Activated T-helper 1 cell treated with anti-CD3 and anti-CD28 coated beads, Interleukin-12 subunit alpha, Interleukin-12 subunit beta, Interleukin-2, Interleukin-4 antibody, amounts not matched to agents 30 ng/mL and 10 ng/mL and 1 ng/mL, durations not matched to agents 14 hours and 24 hours and 36 hours (primary cell): ENCODE measurements around the gene RIIAD1. TPM values are rescaled to one million over a fixed set of nuclear protein-coding genes. Genes with fewer than 3 reads are reported as not detected.

Experiments used
- DNase-seq: peaks from one replicate; pipeline ENCODE4 v3.0.0; 2021; ENCODE audit warnings: low spot score
- H3K27ac Mint-ChIP-seq: one replicate; pipeline ENCODE4 v1.8.0; 2021; ENCODE audit warnings: mild to moderate bottlenecking, mixed read lengths
- H3K27me3 Mint-ChIP-seq: one replicate; pipeline ENCODE4 v1.8.0; 2022; ENCODE audit warnings: mild to moderate bottlenecking, moderate library complexity, mixed read lengths; ENCODE audit not compliant: insufficient read depth
- H3K36me3 Mint-ChIP-seq: one replicate; pipeline ENCODE4 v1.8.0; 2021; ENCODE audit warnings: low read depth, mixed read lengths
- H3K4me1 Mint-ChIP-seq: one replicate; pipeline ENCODE4 v1.8.0; 2021; ENCODE audit warnings: low read depth, mixed read lengths
- H3K4me3 Mint-ChIP-seq: one replicate; pipeline ENCODE4 v1.8.0; 2021; ENCODE audit warnings: mild to moderate bottlenecking, moderate library complexity, mixed read lengths
- H3K9me3 Mint-ChIP-seq: one replicate; pipeline ENCODE4 v1.8.0; 2021; ENCODE audit warnings: mixed read lengths
- intact Hi-C: fragments of 100-400 bp; cut with micrococcal nuclease; formaldehyde crosslinking; loops from one replicate; pipeline ENCODE4 v1.15.1; 2024
- total RNA-seq: library from RNA; stranded (reverse); gene quantifications from 2 replicates; pipeline ENCODE4 v1.2.3, GENCODE V29; 2022

The RIIAD1 gene
- total RNA-seq, 1 donor from 2014 or later: not detected

DNA sequence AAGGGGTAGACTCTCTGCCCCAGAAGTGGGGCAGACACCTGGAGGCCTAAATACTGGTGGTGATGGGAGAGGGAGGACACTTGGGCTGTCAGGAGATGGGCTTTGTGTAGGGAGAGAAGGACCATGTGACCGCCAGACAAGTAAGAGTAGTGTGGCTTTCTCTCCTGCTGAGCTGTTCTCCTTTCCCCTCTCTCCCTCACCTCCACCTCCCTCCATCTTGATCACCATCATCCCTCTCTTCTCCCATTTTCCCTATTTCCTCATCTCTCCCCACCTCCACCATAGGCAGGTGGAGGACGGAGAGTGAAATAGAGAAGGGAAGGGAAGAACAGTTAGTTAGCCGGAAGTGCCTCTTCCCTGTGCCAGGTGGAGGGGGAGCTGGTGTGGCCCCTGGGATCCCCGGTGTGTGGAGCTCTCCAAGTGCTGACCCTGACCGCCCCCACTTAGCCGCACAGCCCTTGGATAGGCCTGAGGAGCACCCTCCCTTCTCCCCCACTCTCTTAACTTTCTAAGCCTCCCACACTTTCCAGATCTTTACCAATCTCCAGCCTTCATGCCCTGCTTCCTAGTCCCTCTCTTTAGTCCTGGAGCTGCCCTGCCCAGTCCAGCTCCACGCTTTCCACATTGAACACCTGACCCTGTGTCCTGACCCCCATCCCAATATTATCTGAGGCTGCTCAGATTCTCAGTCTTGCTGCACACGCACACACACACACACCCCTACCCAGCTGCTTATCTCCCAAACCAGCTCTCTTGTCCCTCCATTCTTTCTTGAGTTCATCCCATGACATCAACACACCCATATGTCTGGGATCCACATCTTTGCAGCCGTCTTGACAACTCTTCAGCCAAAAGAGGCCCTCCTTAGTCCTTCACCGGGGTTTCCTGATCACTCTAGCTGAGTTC, 6.2 kb upstream of the RIIAD1 start:
- Mint-ChIP-seq H3K27me3 (peaks cover 53% of the 10 kb centered on the region), H3K4me1 (peaks cover 1% of the 10 kb centered on the region), H3K4me3 (no peak overlapping the region), H3K36me3 (no peaks in the 10 kb centered on the region), H3K9me3 (no peaks in the 10 kb centered on the region), H3K27ac (peak overlapping the region; percentile 31)
- intact Hi-C loops: no loop called here
- no peak for DNase-seq

DNA sequence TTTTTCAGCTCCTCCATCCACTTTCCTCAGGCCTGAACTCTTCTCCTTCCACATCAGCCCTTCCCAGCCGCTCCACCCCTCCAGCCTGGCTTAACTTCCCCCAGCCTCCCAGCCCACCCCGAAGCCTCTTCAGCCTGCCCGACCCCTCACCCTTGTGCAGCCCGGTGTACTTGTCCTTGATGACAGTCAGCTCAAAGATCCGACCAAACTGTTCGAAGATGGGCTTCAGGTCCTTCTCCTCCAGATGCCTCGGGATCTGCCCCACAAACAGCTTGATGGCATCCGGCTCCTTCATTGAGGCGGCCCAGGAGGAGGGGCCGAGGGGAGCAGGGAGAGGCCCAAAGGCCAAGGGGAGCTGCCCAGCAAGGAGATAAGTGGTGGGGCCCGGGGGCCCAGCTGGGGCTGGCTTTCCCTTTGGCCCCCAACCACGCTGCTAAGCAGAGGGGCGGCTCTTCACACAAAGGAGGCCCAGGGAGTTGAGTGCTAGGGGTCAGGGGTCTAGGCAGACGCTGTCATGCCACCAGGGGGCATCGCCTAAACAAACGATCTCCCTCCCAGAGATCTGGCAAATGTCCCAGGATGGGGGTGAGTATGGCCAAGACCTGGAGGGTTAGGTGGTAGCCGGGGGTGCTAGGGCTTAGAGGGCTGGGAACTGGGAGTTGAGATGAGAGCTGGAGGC, 5.5 kb upstream of the RIIAD1 start:
- Mint-ChIP-seq H3K9me3 (no peaks in the 10 kb centered on the region), H3K4me3 (no peak overlapping the region), H3K4me1 (peaks cover 9% of the 10 kb centered on the region), H3K27me3 (peaks cover 61% of the 10 kb centered on the region), H3K36me3 (no peaks in the 10 kb centered on the region), H3K27ac (no peak overlapping the region)
- intact Hi-C loops: no loop called here
- DNase-seq: no peak

DNA sequence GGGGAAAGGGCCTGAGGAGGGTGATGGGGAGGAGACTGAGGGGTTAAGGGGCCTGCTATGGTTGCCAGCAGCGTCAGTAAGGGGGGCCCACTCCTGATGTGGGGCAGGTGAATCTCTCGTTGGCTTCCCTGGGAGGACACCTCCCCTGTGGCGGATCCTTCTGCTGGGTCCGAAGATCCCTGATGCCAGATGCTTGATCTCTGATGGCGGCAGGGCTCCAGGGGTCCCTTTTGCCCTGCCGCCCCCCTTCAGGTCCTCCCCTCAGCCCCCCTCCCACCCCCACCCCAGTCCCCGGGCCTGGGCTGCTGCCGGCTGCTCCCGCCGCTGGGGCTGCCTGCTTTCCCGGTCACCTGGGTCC, 4.9 kb upstream of the RIIAD1 start:
- intact Hi-C loops: no loop called here
- DNase-seq: no peak
- Mint-ChIP-seq H3K36me3 (no peaks in the 10 kb centered on the region), H3K4me1 (peaks cover 12% of the 10 kb centered on the region), H3K4me3 (no peak overlapping the region), H3K27me3 (peaks cover 64% of the 10 kb centered on the region), H3K9me3 (no peaks in the 10 kb centered on the region), H3K27ac (no peak overlapping the region)

DNA sequence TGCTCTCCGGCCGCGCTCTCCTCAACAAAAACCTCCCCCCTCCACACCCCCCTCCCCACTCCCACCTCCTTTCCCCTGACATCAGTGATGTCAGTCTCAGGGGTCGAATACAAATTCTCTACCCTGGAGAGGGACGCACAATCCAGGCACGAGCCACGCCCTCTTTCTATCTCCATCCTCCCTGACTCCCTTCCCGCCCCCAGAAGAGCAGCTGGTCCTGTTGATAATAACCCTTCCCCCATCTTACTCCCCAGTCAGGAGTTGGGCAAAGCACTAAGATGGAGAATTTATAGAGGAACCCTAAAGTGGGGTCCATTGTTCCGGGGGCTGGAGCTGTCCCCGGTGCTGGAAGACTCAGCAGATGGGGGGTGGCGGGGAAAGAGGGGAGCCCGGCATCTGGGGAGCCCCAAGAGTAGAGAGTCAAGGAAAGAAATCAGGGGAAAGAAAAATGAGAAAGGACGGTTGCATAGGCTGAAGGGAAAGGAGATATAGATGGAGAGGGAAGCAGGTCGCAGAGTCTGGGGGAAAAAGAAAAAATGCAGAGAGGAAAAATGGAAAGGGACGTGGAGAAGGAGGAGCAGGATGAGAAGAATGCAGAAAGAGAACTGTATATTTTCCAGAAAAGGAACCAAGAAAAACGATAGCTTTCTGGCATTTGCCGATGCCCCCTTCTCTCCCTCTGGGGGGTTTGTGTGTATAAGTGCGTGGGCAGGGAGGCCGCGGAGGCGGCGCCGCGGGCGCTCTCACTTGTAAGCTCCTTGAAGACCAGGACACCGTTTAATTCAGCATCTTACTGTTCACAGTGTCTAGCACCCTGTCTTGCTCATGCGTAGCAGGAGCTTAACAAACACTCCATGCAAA, 4.3 kb upstream of the RIIAD1 start, which contains the start of gene CELF3:
TSS of gene CELF3 (minus strand) at position 33 of the 861 bp plus-strand sequence. CDS start 783 bp downstream, outside the sequence.
- intact Hi-C loops: no loop called here
- Mint-ChIP-seq H3K36me3 (no peaks in the 10 kb centered on the region), H3K4me3 (no peak within 1 kb of the TSS), H3K27me3 (peaks cover 67% of the 10 kb centered on the region), H3K27ac (no peak within 1 kb of the TSS), H3K4me1 (peaks cover 18% of the 10 kb centered on the region), H3K9me3 (no peaks in the 10 kb centered on the region)
- DNase-seq: no peak

DNA sequence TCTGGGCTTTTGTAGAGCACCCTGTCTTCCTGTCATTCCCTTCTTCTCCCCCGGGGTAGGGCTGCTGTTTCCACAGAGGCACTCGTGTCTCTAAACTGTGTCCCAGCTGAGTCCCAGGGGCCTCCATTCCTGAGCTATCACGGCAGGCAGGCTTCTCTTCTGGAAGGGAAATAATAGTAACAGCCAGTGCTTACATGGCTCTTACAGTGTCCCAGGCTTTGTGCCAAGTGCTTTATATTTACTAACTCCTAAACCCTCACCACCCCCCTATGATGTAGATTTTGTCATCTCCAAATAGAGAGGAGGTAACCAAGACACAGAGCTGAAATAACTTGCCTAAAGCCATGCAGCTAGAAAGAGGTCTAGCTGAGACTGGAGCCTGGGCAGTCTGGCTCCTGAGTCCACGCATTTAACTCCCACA, 3.3 kb upstream of the RIIAD1 start:
- intact Hi-C loops: no loop called here
- Mint-ChIP-seq H3K36me3 (no peaks in the 10 kb centered on the region), H3K27me3 (peaks cover 75% of the 10 kb centered on the region), H3K4me1 (peaks cover 18% of the 10 kb centered on the region), H3K4me3 (no peak overlapping the region), H3K27ac (no peak overlapping the region), H3K9me3 (no peaks in the 10 kb centered on the region)
- no peak for DNase-seq

DNA sequence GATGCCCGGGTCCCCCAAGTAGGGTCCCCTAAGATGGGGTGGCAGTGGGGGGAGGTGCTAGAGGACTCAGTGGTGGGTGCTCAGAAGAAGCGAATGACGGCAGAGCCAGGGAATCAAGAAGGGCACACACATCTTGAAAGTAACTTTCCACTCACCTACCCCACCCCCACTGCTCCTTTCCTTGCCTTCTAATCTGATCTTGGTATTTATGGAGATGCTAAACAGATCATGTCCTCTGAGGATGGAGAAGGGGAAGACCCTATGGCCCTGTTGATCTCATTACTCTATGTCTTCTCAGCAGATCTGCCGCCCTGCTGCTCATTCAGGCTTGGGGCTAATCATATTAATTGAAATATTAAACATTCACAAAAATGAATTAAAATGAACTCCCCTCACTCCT, 2.7 kb upstream of the RIIAD1 start:
- no peak overlapping the region for H3K27ac Mint-ChIP-seq
- no peaks in the 10 kb centered on the region for H3K9me3 Mint-ChIP-seq
- no peak for DNase-seq
- H3K36me3 Mint-ChIP-seq: no peaks in the 10 kb centered on the region
- peaks cover 18% of the 10 kb centered on the region for H3K4me1 Mint-ChIP-seq
- intact Hi-C loops: no loop called here
- no peak overlapping the region for H3K4me3 Mint-ChIP-seq
- peaks cover 82% of the 10 kb centered on the region for H3K27me3 Mint-ChIP-seq

DNA sequence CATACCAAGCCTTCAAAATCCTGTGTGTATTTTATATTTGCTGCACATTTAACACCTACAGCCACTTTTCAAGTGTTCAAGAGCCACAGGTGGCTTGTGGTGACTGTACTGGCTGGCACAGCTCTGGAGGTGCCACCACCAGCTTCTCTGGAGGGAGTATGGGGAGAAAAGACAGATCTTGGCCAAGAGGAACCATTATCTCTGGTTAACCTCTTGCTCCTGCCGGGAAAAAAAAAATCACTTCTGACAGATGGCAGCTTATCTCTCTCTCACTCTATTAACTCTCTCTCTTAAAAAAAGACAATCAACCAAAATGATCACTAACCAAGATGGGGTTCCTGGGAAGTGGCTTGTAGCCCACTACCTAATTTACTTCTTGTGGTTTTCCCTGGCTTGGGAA, 1.2 kb upstream of the RIIAD1 start:
- Mint-ChIP-seq H3K9me3 (no peaks in the 10 kb centered on the region), H3K27ac (no peak overlapping the region), H3K27me3 (peaks cover 83% of the 10 kb centered on the region), H3K36me3 (no peaks in the 10 kb centered on the region), H3K4me3 (peak overlapping the region; percentile 34), H3K4me1 (peaks cover 18% of the 10 kb centered on the region)
- intact Hi-C loops: loop anchor here (2.0 to 5.0 kb wide), 2 partner anchors 109 to 117 kb away; partner anchors contain the start of gene C2CD4D
- DNase-seq: no peak

DNA sequence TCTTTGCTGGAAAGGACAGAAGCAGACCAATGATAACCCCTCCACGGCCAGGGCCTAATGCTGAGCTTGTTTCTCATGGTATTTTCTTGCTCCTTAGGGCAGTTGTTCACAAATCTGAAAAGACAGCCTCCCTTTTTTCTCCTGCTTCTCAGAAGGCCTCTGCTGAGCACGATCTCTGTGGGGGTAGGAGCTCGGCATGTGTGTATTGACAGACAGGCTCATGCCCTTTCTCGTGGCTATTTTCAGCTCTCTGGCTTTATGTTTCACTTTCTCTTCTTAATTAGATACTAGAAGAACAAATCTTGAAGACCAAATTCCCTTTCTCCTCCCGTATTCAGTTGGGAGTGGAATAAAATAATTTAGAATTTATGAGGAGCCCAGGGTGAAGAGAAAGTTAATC, 768 bp upstream of the RIIAD1 start:
- intact Hi-C loops: loop anchor here (2.0 to 5.0 kb wide), 2 partner anchors 110 to 117 kb away; partner anchors contain the start of gene C2CD4D
- H3K4me1 Mint-ChIP-seq: peaks cover 18% of the 10 kb centered on the region
- no peaks in the 10 kb centered on the region for H3K36me3 Mint-ChIP-seq
- peaks cover 79% of the 10 kb centered on the region for H3K27me3 Mint-ChIP-seq
- H3K27ac Mint-ChIP-seq: no peak overlapping the region
- no peak for DNase-seq
- peak overlapping the region; percentile 77 for H3K4me3 Mint-ChIP-seq
- H3K9me3 Mint-ChIP-seq: no peaks in the 10 kb centered on the region

DNA sequence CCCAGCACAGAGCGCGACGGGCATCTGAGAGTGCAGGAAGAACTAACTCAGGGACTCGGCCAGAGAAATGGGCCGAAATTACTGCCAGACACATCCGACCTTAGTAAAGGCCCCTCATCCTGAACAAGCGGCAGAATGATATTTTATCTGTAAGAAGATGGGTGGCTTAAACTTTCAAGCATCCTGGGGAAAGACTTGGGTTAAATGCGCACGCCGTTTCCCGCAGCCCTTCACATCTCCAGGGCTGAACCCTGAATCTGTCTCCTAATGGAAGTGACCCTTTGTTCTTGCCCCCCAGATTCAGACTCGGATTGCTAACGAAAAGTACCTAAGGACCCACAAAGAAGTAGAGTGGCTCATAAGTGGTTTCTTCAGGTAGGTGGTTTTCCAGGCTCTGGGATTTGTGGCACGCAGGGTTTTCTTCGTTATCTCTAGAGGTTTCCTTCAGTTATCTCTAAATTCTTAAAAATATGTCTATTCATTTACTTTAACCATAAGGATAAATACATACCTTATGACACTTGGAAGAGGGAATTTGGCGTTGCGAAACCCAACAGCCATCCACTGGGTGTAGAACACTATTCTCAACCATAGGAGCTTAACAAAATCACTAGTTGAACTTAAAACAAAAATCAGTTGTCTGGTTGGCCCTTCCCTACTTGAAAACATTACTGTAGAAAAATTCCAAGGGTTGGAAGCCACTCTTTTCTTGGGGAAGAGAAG, 627 bp downstream of the RIIAD1 start:
- no peaks in the 10 kb centered on the region for H3K36me3 Mint-ChIP-seq
- DNase-seq: no peak
- no peak overlapping the region for H3K27ac Mint-ChIP-seq
- intact Hi-C loops: loop anchor here (1.0 to 5.0 kb wide), 4 partner anchors 41 to 182 kb away; partner anchors contain the start of genes C2CD4D, MRPL9 and TUFT1
- H3K9me3 Mint-ChIP-seq: no peaks in the 10 kb centered on the region
- peak overlapping the region; percentile 77 for H3K4me3 Mint-ChIP-seq
- peaks cover 72% of the 10 kb centered on the region for H3K27me3 Mint-ChIP-seq
- H3K4me1 Mint-ChIP-seq: peaks cover 18% of the 10 kb centered on the region

DNA sequence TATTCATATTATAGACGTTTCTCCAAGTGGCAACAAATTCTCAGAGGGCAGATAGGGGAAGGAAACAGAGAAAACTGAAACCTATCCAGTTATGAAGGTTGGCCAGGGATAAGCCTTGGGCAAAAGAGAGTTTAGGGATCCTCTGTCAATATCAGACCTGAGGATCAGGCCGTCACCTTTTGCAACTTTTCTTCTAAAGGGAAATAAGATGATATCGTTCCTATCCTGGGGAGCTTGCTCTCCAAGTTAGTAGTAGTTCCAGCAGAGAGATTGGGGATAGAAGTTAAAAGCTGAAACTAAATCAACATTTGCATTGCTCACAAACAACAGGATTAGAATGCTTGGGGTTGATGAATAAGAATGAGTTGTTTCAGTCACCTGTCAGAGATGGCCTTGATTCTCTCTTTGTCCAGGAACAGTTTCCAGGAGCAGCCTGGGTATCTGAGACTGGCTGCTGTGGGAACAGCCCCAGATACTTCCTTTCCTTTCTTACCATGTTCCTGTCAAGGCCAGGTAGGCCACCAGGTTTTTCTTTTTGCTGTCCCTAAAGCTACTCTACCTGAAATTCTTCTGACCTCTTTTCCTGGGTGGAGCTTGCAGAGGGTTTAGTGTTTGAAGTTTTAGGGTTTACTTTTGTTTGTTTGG, 2.5 kb downstream of the RIIAD1 start:
- Mint-ChIP-seq H3K4me3 (no peak overlapping the region), H3K9me3 (no peaks in the 10 kb centered on the region), H3K36me3 (no peaks in the 10 kb centered on the region), H3K4me1 (peaks cover 18% of the 10 kb centered on the region), H3K27me3 (peaks cover 56% of the 10 kb centered on the region), H3K27ac (no peak overlapping the region)
- DNase-seq: no peak
- intact Hi-C loops: loop anchor here (5.0 kb wide), 1 partner anchor 113 kb away; the partner anchor contains the start of gene C2CD4D

DNA sequence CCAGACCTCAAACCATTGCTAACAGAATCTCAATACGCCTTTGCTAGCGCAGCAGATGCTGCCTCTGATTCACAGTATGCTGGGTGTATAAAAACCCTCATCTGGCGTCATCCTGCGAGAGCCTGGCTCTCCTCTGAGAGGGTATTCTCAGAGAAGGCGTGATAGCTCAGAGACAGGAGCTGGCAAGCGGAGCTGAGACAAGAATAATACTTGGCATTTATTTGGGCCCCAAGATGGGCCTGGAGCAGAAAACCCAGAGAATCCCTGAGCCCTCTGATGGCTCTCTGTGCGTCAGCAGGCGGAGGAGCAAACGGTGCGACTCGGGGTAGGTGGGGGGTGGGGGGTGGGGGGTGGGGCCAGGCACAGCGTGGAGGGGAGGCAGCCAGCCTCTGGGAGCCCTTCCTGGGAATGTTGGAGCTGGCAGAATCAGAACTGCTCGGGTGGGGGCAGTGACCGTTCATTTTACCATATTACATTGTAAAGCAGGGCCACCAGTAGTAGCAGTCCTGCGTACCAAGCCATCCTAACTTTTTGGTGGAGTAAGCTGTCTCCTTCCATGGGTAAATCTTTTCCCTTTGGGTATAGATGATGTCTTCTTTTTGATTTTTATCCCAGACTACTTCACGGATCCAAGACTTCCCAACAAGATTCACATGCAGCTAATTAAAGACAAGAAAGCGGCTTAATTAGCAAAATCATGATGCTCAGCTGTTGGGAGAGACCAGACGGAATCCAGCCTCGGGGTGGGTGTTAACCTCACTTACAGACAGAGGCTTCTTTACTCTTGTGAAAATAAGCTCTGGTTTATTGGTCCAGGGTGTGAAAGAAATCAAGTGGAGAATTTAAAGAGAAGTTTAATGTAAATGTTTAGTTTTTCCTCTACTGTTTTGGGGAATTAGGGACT, 7.1 kb downstream of the RIIAD1 start:
- H3K27me3 Mint-ChIP-seq: peaks cover 23% of the 10 kb centered on the region
- no peaks in the 10 kb centered on the region for H3K4me1 Mint-ChIP-seq
- H3K9me3 Mint-ChIP-seq: no peaks in the 10 kb centered on the region
- no peak overlapping the region for H3K27ac Mint-ChIP-seq
- H3K4me3 Mint-ChIP-seq: no peak overlapping the region
- intact Hi-C loops: no loop called here
- no peak for DNase-seq
- H3K36me3 Mint-ChIP-seq: no peaks in the 10 kb centered on the region
